HepG2 (cell line): ENCODE measurements around the gene UBE2D3. TPM values are rescaled to one million over a fixed set of nuclear protein-coding genes. Genes with fewer than 3 reads are reported as not detected.

Source experiments
- ELF3 ChIP-seq: IDR thresholded peaks from 2 replicates; pipeline ENCODE4 v1.6.1; 2016; ENCODE audit warnings: missing genetic modification reagents, missing compliant biosample characterization
- GFI1 ChIP-seq: sonication (generic); formaldehyde crosslinking; IDR thresholded peaks from 2 replicates; pipeline ENCODE4 v1.5.0; 2020; ENCODE audit warnings: missing genetic modification reagents, mild to moderate bottlenecking, borderline replicate concordance
- MATR3 ChIP-seq: sonication (generic); formaldehyde crosslinking; IDR thresholded peaks from 2 replicates; pipeline ENCODE4 v1.4.0; 2020; ENCODE audit warnings: missing genetic modification reagents
- ONECUT2 ChIP-seq: sonication (generic); formaldehyde crosslinking; IDR thresholded peaks from 2 replicates; pipeline ENCODE4 v1.4.0; 2020; ENCODE audit warnings: missing genetic modification reagents
- POLR2AphosphoS5 ChIP-seq: IDR thresholded peaks from 2 replicates; pipeline ENCODE4 v1.6.1; 2012; ENCODE audit warnings: low read depth, low read length
- PRPF4 ChIP-seq: fragments of 200-400 bp; formaldehyde crosslinking; IDR thresholded peaks from 2 replicates; pipeline ENCODE4 v1.6.1; 2016; ENCODE audit warnings: low read length, low read depth; ENCODE audit not compliant: poor library complexity, severe bottlenecking
- RARA ChIP-seq: IDR thresholded peaks from 2 replicates; pipeline ENCODE4 v1.6.1; 2016; ENCODE audit warnings: missing genetic modification reagents, missing compliant biosample characterization
- STAG1 ChIP-seq: sonication (generic); formaldehyde crosslinking; IDR thresholded peaks from 2 replicates; pipeline ENCODE4 v1.4.0; 2020; ENCODE audit warnings: missing genetic modification reagents
- TEAD3 ChIP-seq: optimal IDR thresholded peaks from 2 replicates; pipeline ENCODE3; 2016; ENCODE audit warnings: borderline replicate concordance
- TOPORS ChIP-seq: sonication (generic); formaldehyde crosslinking; IDR thresholded peaks from 2 replicates; pipeline ENCODE4 v1.8.0; 2023; ENCODE audit warnings: mild to moderate bottlenecking, missing genetic modification reagents
- XBP1 ChIP-seq: sonication (generic); formaldehyde crosslinking; IDR thresholded peaks from 2 replicates; pipeline ENCODE4 v1.5.0; 2020; ENCODE audit warnings: missing genetic modification reagents
- ZFP1 ChIP-seq: IDR thresholded peaks from 2 replicates; pipeline ENCODE4 v1.6.1; 2016
- ZFP36L1 ChIP-seq: sonication (generic); formaldehyde crosslinking; IDR thresholded peaks from 2 replicates; pipeline ENCODE4 v1.8.0; 2022; ENCODE audit warnings: mild to moderate bottlenecking, missing genetic modification reagents, moderate library complexity
- ZNF205 ChIP-seq: IDR thresholded peaks from 2 replicates; pipeline ENCODE4 v1.6.1; 2018; ENCODE audit warnings: missing biosample characterization, missing genetic modification reagents
- ZNF225 ChIP-seq: sonication (generic); formaldehyde crosslinking; IDR thresholded peaks from 2 replicates; pipeline ENCODE4 v1.4.0; 2020; ENCODE audit warnings: mild to moderate bottlenecking, missing genetic modification reagents
- ZNF530 ChIP-seq: sonication (generic); formaldehyde crosslinking; IDR thresholded peaks from 2 replicates; pipeline ENCODE4 v1.5.0; 2020; ENCODE audit warnings: low read depth, mild to moderate bottlenecking, missing genetic modification reagents
- ZNF556 ChIP-seq: sonication (generic); formaldehyde crosslinking; IDR thresholded peaks from 2 replicates; pipeline ENCODE4 v1.4.0; 2020; ENCODE audit warnings: mild to moderate bottlenecking, missing genetic modification reagents, borderline replicate concordance
- ZNF773 ChIP-seq: sonication (generic); formaldehyde crosslinking; IDR thresholded peaks from 2 replicates; pipeline ENCODE4 v1.4.0; 2020; ENCODE audit warnings: missing genetic modification reagents, borderline replicate concordance
- ZNF891 ChIP-seq: sonication (generic); formaldehyde crosslinking; IDR thresholded peaks from 2 replicates; pipeline ENCODE4 v1.5.0; 2020; ENCODE audit warnings: mild to moderate bottlenecking, missing genetic modification reagents
- ZSCAN20 ChIP-seq: sonication (generic); formaldehyde crosslinking; IDR thresholded peaks from 2 replicates; pipeline ENCODE4 v1.4.0; 2020; ENCODE audit warnings: missing genetic modification reagents, mild to moderate bottlenecking, borderline replicate concordance
- polyA plus RNA-seq, 8 experiments: library from polyadenylated mRNA; depleted of rRNA in 3 of 8; stranded (reverse) in 7 of 8; unstranded in 1 of 8; fragments of >200 nt; fragmentation: Illumina TruSeq in 4 of 8; extraction: Trizol in 4 of 8; gene quantifications; 2 replicates each; pipeline versions ENCODE4 v1.2.1 to v1.2.3, GENCODE V29; 2011 to 2016; ENCODE audit warnings: low read depth in 4 of 8, missing spikeins in 1 of 8, mixed read lengths in 1 of 8; ENCODE audit not compliant: insufficient read depth in 1 of 8
- total RNA-seq, 5 experiments: library from RNA; depleted of rRNA; stranded (reverse); fragments of >200 nt; fragmentation: Illumina TruSeq; extraction: Trizol; gene quantifications; 2 replicates each; pipeline ENCODE4 v1.2.3, GENCODE V29; 2016; ENCODE audit warnings: low read depth in 1 of 5
- TF ChIP-seq, protein P1 (sequence below): sonication (generic); formaldehyde crosslinking; IDR thresholded peaks from 2 replicates; pipeline ENCODE4 v1.5.0; 2020; ENCODE audit warnings: mild to moderate bottlenecking, missing genetic modification reagents
- TF ChIP-seq, protein P2 (sequence below): sonication (generic); formaldehyde crosslinking; IDR thresholded peaks from 2 replicates; pipeline ENCODE4 v1.5.0; 2020; ENCODE audit warnings: missing genetic modification reagents
- TF ChIP-seq, protein P3 (sequence below): sonication (generic); formaldehyde crosslinking; IDR thresholded peaks from 2 replicates; pipeline ENCODE4 v1.4.0; 2020; ENCODE audit warnings: missing genetic modification reagents, low read depth, mild to moderate bottlenecking, borderline replicate concordance
- TF ChIP-seq, protein P4 (sequence below): sonication (generic); formaldehyde crosslinking; IDR thresholded peaks from 2 replicates; pipeline ENCODE4 v1.8.0; 2022; ENCODE audit warnings: mild to moderate bottlenecking, missing genetic modification reagents, moderate library complexity

The UBE2D3 gene
- total and polyA plus RNA-seq, 2 of the 13 experiments (the other 11 are each of a cell fraction or from before 2014, with no cell fraction given) = 224 to 293 TPM

DNA sequence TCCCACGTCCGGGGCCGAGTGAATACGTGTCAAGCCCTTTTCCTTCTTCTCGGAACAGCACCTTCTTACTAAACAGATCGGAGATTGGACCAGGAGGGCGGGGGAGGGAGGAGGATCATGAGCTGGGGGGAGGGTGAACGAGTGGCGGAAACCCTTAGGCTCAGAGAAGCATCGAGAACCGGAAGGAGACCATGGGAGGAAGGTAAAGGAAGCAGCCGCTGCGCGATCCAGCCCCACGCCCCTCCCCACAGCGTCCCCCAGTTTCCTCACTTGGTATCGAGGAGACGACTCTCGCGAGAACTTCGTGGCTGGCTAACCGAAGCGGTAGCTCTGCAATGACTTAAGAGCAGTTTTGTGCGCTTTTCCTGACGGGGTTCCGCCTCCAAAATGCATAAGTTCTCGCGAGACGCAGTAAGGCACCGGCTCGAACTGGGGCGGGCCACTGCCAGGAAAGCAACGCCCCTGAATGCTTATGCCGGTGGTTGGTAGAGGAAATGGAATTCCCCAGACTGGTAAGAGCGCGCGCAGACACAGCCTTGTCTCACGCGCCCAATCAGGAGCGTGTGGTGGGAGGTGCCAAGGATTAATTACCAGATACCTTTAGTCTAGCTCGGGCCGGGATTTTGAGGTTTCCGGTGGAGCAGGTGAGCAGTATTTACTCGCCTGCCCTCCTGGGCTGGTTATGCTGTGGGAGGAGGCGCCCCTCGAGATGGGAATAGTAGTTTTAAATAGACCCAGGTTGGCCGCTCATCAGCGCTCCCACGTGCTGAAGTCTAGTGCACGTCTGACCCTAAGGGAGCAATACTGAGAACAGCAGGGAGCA, 534 bp upstream of the UBE2D3 start (continued):
- TF ChIP-seq, protein P1, sequence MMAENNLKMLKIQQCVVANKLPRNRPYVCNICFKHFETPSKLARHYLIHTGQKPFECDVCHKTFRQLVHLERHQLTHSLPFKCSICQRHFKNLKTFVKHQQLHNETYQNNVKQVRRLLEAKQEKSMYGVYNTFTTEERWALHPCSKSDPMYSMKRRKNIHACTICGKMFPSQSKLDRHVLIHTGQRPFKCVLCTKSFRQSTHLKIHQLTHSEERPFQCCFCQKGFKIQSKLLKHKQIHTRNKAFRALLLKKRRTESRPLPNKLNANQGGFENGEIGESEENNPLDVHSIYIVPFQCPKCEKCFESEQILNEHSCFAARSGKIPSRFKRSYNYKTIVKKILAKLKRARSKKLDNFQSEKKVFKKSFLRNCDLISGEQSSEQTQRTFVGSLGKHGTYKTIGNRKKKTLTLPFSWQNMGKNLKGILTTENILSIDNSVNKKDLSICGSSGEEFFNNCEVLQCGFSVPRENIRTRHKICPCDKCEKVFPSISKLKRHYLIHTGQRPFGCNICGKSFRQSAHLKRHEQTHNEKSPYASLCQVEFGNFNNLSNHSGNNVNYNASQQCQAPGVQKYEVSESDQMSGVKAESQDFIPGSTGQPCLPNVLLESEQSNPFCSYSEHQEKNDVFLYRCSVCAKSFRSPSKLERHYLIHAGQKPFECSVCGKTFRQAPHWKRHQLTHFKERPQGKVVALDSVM (CRISPR knock-in tag) = no peak; the same call in 1 of the 2 replicates
- TF ChIP-seq POLR2AphosphoS5 (peak; percentile 82), ZNF891 (CRISPR knock-in tag) (no peak; the same call in 1 of the 2 replicates), PRPF4 (no peak), ELF3 (peak; percentile 65), TEAD3 (CRISPR knock-in tag) (peak; percentile 86), XBP1 (CRISPR knock-in tag) (no peak), ZNF225 (CRISPR knock-in tag) (no peak; the same call in 1 of the 2 replicates), ZNF773 (CRISPR knock-in tag) (no peak), ZNF556 (CRISPR knock-in tag) (peak; percentile 34; the same call in 1 of the 2 replicates), TOPORS (CRISPR knock-in tag) (peak; percentile 77; the same call in 1 of the 2 replicates), ZNF530 (CRISPR knock-in tag) (no peak), ZFP36L1 (peak; percentile 23; the same call in 1 of the 2 replicates), ONECUT2 (CRISPR knock-in tag) (no peak; the same call in 1 of the 2 replicates), ZNF205 (CRISPR knock-in tag) (no peak; the same call in 1 of the 2 replicates), MATR3 (CRISPR knock-in tag) (no peak), STAG1 (CRISPR knock-in tag) (peak; percentile 26; the same call in 1 of the 2 replicates), RARA (peak; percentile 40), GFI1 (CRISPR knock-in tag) (0 out of 2 replicates have a peak, but pooled peaks have one; percentile 23), ZSCAN20 (CRISPR knock-in tag) (no peak), ZFP1 (CRISPR knock-in tag) (peak; percentile 9; the same call in 1 of the 2 replicates)
- TF ChIP-seq, protein P2, sequence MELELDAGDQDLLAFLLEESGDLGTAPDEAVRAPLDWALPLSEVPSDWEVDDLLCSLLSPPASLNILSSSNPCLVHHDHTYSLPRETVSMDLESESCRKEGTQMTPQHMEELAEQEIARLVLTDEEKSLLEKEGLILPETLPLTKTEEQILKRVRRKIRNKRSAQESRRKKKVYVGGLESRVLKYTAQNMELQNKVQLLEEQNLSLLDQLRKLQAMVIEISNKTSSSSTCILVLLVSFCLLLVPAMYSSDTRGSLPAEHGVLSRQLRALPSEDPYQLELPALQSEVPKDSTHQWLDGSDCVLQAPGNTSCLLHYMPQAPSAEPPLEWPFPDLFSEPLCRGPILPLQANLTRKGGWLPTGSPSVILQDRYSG (CRISPR knock-in tag) = no peak
- TF ChIP-seq, protein P3, sequence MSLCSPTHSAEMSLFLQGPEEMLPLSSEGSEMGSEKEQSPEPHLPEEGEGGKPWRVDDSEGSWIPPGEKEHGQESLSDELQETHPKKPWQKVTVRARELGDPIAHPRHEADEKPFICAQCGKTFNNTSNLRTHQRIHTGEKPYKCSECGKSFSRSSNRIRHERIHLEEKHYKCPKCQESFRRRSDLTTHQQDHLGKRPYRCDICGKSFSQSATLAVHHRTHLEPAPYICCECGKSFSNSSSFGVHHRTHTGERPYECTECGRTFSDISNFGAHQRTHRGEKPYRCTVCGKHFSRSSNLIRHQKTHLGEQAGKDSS = no peak
- TF ChIP-seq, protein P4, sequence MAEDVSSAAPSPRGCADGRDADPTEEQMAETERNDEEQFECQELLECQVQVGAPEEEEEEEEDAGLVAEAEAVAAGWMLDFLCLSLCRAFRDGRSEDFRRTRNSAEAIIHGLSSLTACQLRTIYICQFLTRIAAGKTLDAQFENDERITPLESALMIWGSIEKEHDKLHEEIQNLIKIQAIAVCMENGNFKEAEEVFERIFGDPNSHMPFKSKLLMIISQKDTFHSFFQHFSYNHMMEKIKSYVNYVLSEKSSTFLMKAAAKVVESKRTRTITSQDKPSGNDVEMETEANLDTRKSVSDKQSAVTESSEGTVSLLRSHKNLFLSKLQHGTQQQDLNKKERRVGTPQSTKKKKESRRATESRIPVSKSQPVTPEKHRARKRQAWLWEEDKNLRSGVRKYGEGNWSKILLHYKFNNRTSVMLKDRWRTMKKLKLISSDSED = no peak
